Measurements from ENCODE around the gene PEAR1.

Gene PEAR1

GRCh38 chr1:156938813-156939212 lies 45.3 kb downstream of the PEAR1 start:
- no peak for DNase-seq (ENCODE audit: low read depth)

- DNase-seq (ENCODE audit: low read depth): no peak
Observed at GRCh38 chr1:156939786-156940334, 46.3 kb downstream of the PEAR1 start.

GRCh38 chr1:156941675-156942074 lies 48.2 kb downstream of the PEAR1 start:
- no peak for DNase-seq (ENCODE audit: low read depth)

GRCh38 chr1:156942176-156942575 lies 48.7 kb downstream of the PEAR1 start:
- no peak for DNase-seq (ENCODE audit: low read depth)

GRCh38 chr1:156942576-156942975 lies 49.1 kb downstream of the PEAR1 start:
- DNase-seq (ENCODE audit: low read depth): no peak

- no peak for DNase-seq (ENCODE audit: low read depth)
Observed at GRCh38 chr1:156943756-156944155, 50.2 kb downstream of the PEAR1 start.

- DNase-seq (ENCODE audit: low read depth): no peak
Observed at GRCh38 chr1:156944268-156944667, 50.8 kb downstream of the PEAR1 start.

GRCh38 chr1:156944848-156945247 lies 51.3 kb downstream of the PEAR1 start:
- DNase-seq (ENCODE audit: low read depth): no peak

- DNase-seq (ENCODE audit: low read depth): no peak
Observed at GRCh38 chr1:156945881-156946661, 52.6 kb downstream of the PEAR1 start.

GRCh38 chr1:156947127-156947526 lies 53.6 kb downstream of the PEAR1 start:
- DNase-seq (ENCODE audit: low read depth): no peak

- no peak for DNase-seq (ENCODE audit: low read depth)
Observed at GRCh38 chr1:156947818-156948525, 54.5 kb downstream of the PEAR1 start.

GRCh38 chr1:156948708-156949107 lies 55.2 kb downstream of the PEAR1 start:
- no peak for DNase-seq (ENCODE audit: low read depth)

GRCh38 chr1:156949127-156949526 lies 55.6 kb downstream of the PEAR1 start:
- no peak for DNase-seq (ENCODE audit: low read depth)

- DNase-seq (ENCODE audit: low read depth): no peak
Observed at GRCh38 chr1:156951371-156951770, 57.9 kb downstream of the PEAR1 start.

GRCh38 chr1:156953571-156953970 lies 60.1 kb downstream of the PEAR1 start:
- DNase-seq (ENCODE audit: low read depth): no peak

GRCh38 chr1:156956333-156956732 lies 62.8 kb downstream of the PEAR1 start:
- no peak for DNase-seq (ENCODE audit: low read depth)

GRCh38 chr1:156957634-156958033 lies 64.1 kb downstream of the PEAR1 start:
- DNase-seq (ENCODE audit: low read depth): no peak

- no peak for DNase-seq (ENCODE audit: low read depth)
Observed at GRCh38 chr1:156958247-156958714, 64.8 kb downstream of the PEAR1 start.

GRCh38 chr1:156959414-156959813 lies 65.9 kb downstream of the PEAR1 start:
- no peak for DNase-seq (ENCODE audit: low read depth)

GRCh38 chr1:156959925-156960324 lies 66.4 kb downstream of the PEAR1 start:
- DNase-seq (ENCODE audit: low read depth): no peak

- DNase-seq (ENCODE audit: low read depth): no peak
Observed at GRCh38 chr1:156961709-156962108, 68.2 kb downstream of the PEAR1 start.

GRCh38 chr1:156963621-156964020 lies 70.1 kb downstream of the PEAR1 start:
- no peak for DNase-seq (ENCODE audit: low read depth)

GRCh38 chr1:156964441-156964840 lies 70.9 kb downstream of the PEAR1 start:
- DNase-seq (ENCODE audit: low read depth): no peak
